HG02763 (cell line): Measurements from ENCODE around the gene FAM3B.

Experiments
- ATAC-seq: cut with Tn5 transposase; IDR thresholded peaks from one replicate; pipeline ENCODE4 v1.9.1; 2021; ENCODE audit warnings: mild to moderate bottlenecking, moderate library complexity; ENCODE audit not compliant: unreplicated experiment

FAM3B gene

DNA sequence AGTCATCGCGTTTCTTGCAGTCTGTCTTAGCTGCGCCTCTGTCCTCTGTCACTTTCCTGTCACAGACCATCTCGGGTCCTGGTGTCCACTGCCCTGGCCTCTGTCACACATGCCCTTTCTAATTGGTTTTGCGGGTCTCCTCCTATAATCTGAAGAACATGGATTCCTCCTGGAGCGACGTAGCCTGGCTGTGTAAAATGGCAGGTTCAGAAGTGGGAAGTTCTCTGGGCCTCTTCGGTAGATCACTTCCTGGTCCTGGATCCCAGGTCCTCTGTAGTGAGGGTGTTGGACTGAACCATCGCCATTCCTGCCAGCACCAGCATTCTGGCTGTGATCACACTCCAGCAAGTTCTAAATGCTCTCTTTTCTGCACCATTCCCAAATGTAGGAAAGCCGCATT lies 857 bp downstream of the FAM3B start:
- no peak for ATAC-seq

GRCh38 chr21:41318218-41318617 lies 1.6 kb downstream of the FAM3B start:
- no peak for ATAC-seq

- no peak for ATAC-seq
Observed at GRCh38 chr21:41319273-41319672, 2.7 kb downstream of the FAM3B start.

DNA sequence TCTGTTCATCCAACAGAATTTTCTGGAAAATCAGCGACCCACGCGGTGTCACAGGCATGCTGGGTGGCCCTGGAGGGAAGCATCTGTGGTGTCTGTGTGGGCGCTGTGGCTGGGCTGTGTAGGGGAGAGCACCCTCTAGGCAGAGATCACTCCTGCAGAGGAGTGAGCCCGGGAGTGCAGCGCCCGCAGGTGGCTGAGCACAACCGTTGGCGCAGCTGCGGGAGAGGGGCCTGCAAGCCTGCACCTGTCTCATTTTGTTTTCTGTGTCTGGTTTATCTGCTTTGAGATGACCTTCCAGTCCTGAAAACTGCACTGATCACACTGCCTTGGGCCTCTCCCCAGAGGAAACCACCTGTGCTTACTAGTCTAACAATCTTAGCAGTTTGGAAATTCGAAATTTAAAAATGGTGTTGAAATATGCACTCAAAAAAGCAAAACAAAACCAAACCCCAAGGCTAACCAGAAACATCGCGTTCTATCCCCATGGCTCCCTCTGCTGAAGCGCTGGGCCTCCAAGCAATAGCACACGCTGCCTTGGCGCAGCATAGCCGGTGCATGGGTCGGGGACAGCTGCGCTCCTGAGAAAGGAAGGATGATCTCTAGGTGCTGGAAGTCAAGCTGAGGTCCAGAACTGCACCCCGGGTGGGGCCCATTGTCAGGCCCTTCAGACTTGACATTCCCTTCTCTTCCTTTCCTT lies 4.8 kb downstream of the FAM3B start:
- ATAC-seq = no peak

DNA sequence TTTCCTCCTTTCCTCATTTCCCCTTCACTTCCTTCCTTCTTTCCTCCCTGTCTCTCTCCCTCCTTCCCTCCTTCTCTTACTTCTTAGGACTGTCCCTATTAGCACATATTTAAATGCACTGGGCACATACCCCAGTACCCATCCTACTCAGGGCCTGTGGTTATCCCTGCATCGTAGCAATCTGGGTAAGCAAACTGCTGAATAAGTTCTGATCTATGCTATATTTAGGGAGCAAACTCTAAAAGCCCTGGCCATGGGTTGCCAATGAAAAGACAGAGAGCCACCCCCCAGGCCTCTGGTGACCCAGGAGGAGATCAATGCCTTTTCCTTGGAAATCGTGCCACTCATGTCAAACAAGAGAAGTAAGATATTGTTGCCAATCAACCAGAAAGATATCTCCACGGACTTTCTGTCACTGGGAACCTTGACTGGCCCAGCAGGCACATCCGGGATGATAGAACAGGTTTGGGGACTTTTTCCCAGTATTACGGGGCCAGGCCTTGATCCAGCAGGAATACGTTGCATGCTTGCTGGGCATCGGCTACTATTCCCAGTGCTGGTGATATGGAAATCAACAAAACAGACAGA lies 5.4 kb downstream of the FAM3B start:
- no peak for ATAC-seq

DNA sequence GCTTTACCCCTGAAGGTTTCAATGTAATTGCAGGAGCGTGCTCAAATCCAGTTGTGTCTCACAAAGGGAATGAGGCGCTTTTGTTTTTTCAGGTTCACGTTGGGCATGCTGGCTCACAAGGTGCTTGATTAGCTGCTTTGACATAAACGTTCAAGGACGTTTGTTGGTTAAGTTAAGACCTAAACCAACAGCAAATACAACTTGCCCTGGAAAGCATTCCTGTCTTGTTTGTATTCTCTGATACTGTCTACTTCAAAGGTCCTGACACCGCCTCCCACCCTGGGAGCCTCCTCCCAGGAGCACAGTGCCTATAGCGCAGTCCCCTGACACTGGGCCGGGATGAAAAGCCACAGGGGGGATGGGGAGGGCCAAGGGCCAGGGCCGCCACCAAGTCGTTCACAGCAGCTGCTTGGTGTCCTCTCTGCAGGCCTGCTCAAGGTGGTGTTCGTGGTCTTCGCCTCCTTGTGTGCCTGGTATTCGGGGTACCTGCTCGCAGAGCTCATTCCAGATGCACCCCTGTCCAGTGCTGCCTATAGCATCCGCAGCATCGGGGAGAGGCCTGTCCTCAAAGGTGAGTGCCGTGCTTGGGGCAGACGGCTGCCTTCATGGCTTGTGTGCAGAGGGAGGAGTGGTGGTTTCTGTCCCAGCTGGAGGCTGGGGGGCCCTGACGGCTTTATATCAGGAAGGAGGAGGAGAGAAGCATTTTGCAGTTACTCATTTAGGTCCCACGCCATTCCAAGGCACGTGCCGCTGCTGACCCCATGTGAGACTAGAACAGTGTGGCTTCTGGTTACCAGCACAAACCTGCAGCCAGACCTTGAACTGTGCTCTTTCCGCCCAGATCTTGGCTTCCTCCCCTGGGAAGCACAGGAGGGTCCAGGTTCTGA lies 6.1 kb downstream of the FAM3B start:
- ATAC-seq = no peak

DNA sequence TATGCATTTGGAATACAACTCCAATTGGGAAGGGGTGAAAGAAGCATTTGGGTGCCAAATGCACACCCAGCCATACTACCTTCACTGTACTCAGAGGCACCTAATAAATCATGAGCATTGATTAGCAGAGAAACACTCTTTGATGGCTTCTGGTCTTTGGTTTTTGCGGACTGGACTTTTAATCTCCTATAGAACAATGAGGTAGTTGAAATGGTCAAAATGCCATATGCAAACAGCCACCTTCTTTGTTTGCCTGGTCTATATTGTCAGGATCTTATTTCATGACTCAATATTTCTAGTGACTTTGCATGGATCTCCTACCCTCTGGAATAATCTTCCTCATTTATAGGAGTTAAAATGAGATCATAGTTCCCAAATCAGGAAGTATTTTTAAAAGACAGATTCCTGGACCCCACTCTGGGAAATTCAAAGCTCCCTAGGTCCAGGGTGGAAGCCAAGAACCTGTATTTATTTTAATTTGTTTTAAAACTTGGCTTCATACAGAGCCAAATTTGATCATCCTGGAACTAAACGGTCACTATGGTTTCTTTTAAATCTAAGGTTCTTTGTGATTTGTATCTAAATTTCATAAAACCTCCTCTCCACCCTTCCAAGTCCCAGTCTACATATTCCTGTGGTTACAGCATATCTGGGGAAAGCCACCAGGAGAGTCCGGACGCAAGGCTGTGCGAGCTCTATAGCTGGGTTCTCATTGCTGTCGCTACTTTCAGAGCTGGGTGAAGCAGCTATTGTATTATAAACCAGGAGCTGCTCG lies 8.7 kb downstream of the FAM3B start:
- no peak for ATAC-seq

DNA sequence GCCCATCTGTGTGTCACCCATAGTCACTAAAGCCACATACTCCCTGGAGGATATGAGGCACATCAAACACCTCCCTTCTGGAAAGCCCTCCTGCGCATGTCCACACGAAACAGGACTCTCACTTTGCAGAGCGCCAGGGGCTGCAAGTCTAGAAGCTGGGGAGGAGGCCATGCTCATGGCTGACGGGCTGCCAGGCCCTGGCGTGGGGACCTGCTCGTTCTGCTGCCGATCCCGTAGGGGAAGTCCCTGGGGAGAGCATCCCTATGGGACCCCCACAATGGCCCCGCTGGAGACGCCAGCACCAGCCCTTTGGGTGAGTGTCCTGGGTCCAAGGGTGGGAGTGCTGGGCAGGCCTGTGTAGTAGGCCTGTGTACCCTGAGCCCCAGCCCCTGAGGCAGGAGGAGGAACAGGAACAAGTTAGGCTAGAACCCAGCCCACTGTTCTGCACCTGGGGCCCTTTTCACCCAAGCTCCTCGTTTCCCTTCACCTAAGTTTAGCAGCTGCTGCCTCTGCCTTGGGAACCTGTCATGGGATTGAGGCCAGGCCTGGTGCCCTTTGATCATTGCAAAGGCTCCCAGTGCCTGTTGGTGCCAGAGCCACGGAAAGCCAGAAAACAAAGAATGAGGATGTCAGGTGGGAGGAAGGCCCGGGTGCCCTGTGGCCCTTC lies 9.9 kb downstream of the FAM3B start:
- no peak for ATAC-seq

DNA sequence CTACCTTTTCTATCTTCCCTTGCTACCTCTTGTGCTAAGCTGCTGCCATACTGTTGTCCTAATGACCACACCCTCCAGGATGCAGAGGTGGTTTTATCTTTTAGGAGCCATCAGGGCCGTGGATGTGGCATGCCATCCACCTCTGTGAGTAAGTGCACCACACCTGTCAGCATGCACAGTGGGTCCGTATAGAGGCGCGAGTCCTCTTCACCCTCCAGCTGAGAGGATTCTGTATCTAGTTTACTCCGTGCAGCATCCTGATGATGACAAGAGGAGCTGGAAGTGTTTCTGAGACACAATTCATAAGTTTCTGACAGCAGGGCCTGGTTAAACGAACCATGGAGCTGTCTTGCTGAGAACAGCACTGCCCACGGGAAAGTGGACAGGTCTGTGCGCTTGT lies 11.2 kb downstream of the FAM3B start:
- ATAC-seq = no peak

GRCh38 chr21:41328660-41329607 lies 12.3 kb downstream of the FAM3B start:
- ATAC-seq = no peak

GRCh38 chr21:41333752-41334151 lies 17.2 kb downstream of the FAM3B start:
- no peak for ATAC-seq

GRCh38 chr21:41337515-41337914 lies 20.9 kb downstream of the FAM3B start:
- ATAC-seq = no peak

DNA sequence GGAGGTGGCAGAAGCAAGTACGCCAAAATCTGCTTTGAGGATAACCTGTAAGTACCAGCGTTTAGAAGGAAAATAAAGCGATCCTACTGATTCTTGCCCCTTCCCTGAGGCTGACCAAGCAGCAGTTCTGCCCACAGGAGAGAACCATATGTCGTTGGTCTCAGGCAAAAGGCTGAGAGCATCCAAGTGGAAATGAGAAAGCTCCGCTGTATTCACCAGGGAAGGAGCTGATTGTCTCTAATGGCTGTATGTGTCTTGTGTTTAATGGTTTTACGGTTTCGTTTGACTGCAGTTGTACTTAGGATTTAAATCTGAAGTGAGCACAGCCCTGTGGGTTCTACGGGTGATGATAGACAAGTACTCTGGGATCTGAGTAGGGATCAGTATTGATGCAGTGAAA lies 21.9 kb downstream of the FAM3B start:
- ATAC-seq = no peak

DNA sequence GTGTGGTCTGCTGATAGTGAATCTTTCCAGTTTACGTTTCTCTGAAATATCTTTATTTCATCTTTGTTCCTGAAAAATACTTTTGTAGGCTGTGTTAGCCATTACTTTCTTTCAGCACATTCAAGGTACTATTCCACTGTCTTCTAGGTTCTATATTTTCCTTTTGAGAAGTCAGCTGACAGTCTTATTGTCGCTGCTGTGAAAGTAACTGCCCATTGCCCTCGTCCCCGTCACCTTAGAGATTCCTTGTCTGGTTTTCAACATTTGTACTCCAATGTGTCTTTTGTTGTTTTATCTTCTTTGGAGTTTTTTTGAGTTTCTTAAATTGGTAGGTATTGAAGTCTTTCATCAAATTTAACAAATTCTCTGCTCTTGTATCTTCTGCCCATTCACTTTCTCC lies 25.4 kb downstream of the FAM3B start:
- no peak for ATAC-seq

DNA sequence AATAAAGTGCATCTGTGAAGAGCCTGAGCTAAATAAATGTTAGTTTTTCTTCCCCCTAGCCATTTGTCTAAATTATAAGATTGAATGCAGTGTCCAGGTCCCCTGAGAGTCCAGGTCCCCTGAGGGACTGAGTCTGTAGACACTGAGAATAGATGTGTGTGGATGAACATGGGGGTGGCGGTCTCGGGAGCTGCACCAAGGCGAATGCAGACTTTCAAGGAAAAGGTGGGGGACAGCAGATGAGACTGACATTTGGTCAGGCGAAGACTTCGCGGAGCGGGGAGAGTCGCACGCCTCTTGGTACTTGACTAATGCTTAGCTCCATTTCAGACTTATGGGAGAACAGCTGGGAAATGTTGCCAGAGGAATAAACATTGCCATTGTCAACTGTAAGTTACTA lies 27.5 kb downstream of the FAM3B start:
- ATAC-seq = no peak

GRCh38 chr21:41345356-41345755 lies 28.8 kb downstream of the FAM3B start:
- ATAC-seq = no peak

- no peak for ATAC-seq
Observed at GRCh38 chr21:41345934-41346685, 29.5 kb downstream of the FAM3B start.

DNA sequence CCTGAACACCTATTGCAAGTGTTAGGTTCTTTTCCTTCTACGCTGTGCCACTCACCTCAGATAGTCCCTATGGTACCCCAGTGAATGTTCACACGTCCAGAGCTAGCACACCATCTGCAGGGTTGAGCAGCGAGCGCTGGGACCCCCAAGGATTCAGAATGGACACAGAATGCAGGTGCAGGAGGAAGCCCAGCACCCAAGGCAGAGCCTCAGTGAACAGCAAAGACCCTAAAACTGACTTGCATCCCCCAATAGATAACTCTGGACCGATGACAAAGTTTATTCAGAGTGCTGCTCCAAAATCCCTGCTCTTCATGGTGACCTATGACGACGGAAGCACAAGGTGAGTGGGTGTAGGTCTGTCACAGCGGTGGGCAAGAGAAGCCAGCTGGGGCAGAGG lies 30.2 kb downstream of the FAM3B start:
- ATAC-seq = no peak

GRCh38 chr21:41348434-41348833 lies 31.8 kb downstream of the FAM3B start:
- ATAC-seq = no peak
